Dendritic cell treated with granulocyte-macrophage colony-stimulating factor and Interleukin-4, amounts not matched to agents 40 ng/mL and 50 ng/mL, for 4 days (primary cell): ENCODE data around the gene SUPT20HL2.
"Not testable (repeated sequence)": the region's sequence is repeated elsewhere in the genome, so short reads cannot be mapped to it uniquely, and the experiment has no call there.

Source experiments
- H3K27ac Mint-ChIP-seq: one replicate; pipeline ENCODE4 v1.8.0; 2022; ENCODE audit warnings: mild to moderate bottlenecking, mixed read lengths
- H3K27me3 Mint-ChIP-seq: one replicate; pipeline ENCODE4 v1.8.0; 2022; ENCODE audit warnings: mild to moderate bottlenecking, mixed read lengths
- H3K36me3 Mint-ChIP-seq: one replicate; pipeline ENCODE4 v1.8.0; 2022; ENCODE audit warnings: low read depth, mixed read lengths
- H3K4me1 Mint-ChIP-seq: one replicate; pipeline ENCODE4 v1.8.0; 2022; ENCODE audit warnings: low read depth, mixed read lengths
- H3K4me3 Mint-ChIP-seq: one replicate; pipeline ENCODE4 v1.8.0; 2022; ENCODE audit warnings: mild to moderate bottlenecking, moderate library complexity, mixed read lengths
- H3K9me3 Mint-ChIP-seq: one replicate; pipeline ENCODE4 v1.8.0; 2022; ENCODE audit warnings: mixed read lengths
- intact Hi-C: fragments of 100-400 bp; cut with micrococcal nuclease; formaldehyde crosslinking; loops from one replicate; pipeline ENCODE4 v1.15.0; 2022

SUPT20HL2 gene

GRCh38 chrX:24325231-24325630 lies 11.4 kb upstream of the SUPT20HL2 start:
- Mint-ChIP-seq H3K4me1 (no peaks in the 10 kb centered on the region), H3K4me3 (no peak overlapping the region), H3K36me3 (no peaks in the 10 kb centered on the region), H3K27ac (no peak overlapping the region), H3K9me3 (no peaks in the 10 kb centered on the region), H3K27me3 (peaks cover 2% of the 10 kb centered on the region)
- intact Hi-C loops = no loop called here

DNA sequence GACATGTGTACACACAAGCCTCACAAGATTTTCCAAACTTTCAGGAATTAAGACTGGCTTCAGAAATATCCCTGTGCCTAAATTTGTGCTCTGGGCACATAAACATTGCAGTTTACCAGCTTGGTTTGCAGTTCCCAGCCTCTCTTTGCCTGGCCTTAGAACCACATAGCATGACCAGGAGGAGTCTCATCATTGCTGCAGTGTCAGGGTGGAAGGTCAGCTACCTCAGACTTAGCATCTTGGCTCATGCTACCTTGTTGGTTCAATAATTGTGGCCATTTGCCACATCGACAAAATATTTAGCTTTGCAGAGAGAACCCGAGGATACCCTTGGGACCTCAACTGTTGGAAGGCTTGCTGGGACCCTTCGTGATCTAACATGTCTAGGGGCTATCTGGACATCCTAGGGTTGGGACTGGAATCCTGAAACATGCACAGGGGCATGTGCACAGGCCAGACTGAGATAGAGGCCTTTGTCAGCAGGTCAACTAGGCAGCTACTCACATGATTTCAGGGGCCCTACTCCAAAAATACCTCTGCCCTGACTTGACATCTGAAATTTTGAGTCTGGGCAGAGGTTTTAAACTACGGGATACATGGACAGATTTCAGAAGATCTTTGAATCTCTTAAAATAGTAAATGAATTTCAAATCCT lies 8.0 kb upstream of the SUPT20HL2 start:
- H3K27ac Mint-ChIP-seq = no peak overlapping the region
- H3K4me1 Mint-ChIP-seq = no peaks in the 10 kb centered on the region
- no peaks in the 10 kb centered on the region for H3K9me3 Mint-ChIP-seq
- H3K36me3 Mint-ChIP-seq = no peaks in the 10 kb centered on the region
- H3K4me3 Mint-ChIP-seq = no peak overlapping the region
- peaks cover 1% of the 10 kb centered on the region for H3K27me3 Mint-ChIP-seq
- intact Hi-C loops = no loop called here

- intact Hi-C loops = no loop called here
- Mint-ChIP-seq H3K4me1 (no peaks in the 10 kb centered on the region), H3K27me3 (peaks cover 2% of the 10 kb centered on the region), H3K27ac (no peak overlapping the region), H3K36me3 (no peaks in the 10 kb centered on the region), H3K4me3 (no peak overlapping the region), H3K9me3 (no peaks in the 10 kb centered on the region)
Observed at GRCh38 chrX:24317567-24317966, 3.7 kb upstream of the SUPT20HL2 start.

DNA sequence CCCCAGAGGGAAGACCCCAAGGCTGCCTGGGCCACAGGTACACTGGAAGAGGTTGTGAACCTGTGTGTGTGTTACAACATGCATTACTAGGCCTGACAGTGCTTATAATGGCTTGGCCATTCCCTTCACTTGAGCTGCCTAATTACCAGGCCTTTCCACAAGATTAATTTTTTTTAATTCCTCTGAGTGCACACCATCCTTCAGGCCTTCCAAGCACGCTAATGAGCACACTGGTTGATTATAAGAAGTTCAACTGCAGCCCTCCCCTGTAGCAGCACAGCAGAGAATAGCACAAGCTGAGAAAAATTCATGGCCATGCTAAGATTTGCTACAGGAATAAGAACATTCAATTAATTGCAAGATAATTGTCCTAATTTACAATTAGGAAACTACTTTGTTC lies 2.2 kb upstream of the SUPT20HL2 start:
- Mint-ChIP-seq H3K27me3 (peaks cover 2% of the 10 kb centered on the region), H3K36me3 (no peaks in the 10 kb centered on the region), H3K4me1 (no peaks in the 10 kb centered on the region), H3K9me3 (no peaks in the 10 kb centered on the region), H3K4me3 (no peak overlapping the region), H3K27ac (no peak overlapping the region)
- intact Hi-C loops = no loop called here

GRCh38 chrX:24312249-24312607 lies 1.6 kb downstream of the SUPT20HL2 start:
- H3K36me3 Mint-ChIP-seq, H3K4me3 Mint-ChIP-seq, H3K9me3 Mint-ChIP-seq, H3K27ac Mint-ChIP-seq, intact Hi-C loops, H3K4me1 Mint-ChIP-seq, H3K27me3 Mint-ChIP-seq: not testable (repeated sequence)

DNA sequence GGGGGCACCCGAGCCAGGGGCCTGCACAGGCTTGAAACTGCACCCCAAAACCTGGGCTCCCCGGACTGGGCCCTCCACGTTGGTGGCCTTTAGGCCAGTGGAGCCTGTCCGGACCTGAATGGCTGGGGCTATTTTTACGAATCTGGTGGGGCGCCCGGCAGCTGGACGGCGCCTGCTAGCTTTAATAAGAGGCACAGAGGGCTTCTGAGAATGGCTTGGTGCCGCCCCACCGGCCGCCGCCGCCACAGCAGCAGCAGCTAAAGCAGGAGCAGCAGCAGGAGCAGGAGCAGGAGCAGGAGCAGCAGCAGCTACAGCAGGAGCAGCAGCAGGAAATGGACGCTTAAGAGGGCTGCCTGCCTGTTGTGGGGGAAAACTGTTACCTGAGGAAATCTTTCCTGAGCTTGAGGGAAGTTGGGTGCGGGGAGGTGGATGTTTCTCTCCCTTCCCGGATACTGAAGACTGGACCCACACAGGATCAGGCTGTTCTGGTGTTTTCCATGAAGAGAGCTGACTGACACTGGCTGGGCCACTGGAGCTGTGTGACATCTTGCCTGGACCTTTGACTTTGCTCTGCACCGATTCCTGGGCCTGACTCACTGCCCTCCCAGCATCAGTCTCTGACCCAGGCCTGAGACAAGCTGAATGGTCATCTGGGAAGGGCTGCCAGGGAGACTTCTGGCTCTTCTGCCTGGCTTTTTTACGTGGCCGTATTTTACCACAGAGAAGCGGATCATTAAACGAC lies 2.2 kb downstream of the SUPT20HL2 start:
- intact Hi-C loops, H3K36me3 Mint-ChIP-seq, H3K27me3 Mint-ChIP-seq, H3K4me3 Mint-ChIP-seq, H3K4me1 Mint-ChIP-seq, H3K9me3 Mint-ChIP-seq, H3K27ac Mint-ChIP-seq: not testable (repeated sequence)

DNA sequence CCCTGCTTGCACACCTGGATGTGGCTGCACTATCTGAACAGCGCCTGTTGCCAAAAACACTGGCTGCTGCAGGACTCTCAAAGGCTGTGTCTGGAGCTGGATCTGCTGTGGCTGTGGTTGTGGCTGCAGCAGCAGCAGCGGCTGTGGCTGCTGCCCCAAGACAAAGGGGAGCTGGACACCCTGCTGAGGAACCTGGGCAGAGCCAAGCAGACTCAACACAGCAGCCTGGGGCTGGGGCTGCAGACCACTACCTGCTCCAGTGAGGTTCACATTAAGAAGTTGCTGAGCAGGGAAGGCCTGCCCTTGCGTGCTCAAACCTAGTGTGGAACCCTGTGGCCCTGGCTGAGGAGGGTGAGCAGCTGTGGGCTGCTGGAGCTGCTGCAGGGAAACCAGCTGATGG lies 3.0 kb downstream of the SUPT20HL2 start:
- H3K4me1 Mint-ChIP-seq, H3K36me3 Mint-ChIP-seq, H3K27me3 Mint-ChIP-seq, H3K4me3 Mint-ChIP-seq, H3K9me3 Mint-ChIP-seq, intact Hi-C loops, H3K27ac Mint-ChIP-seq: not testable (repeated sequence)

- H3K27ac Mint-ChIP-seq, H3K4me1 Mint-ChIP-seq, intact Hi-C loops, H3K4me3 Mint-ChIP-seq, H3K36me3 Mint-ChIP-seq, H3K9me3 Mint-ChIP-seq, H3K27me3 Mint-ChIP-seq: not testable (repeated sequence)
Observed at GRCh38 chrX:24309580-24310374, 4.1 kb downstream of the SUPT20HL2 start.

- H3K4me3 Mint-ChIP-seq, H3K27ac Mint-ChIP-seq, intact Hi-C loops, H3K9me3 Mint-ChIP-seq, H3K27me3 Mint-ChIP-seq, H3K36me3 Mint-ChIP-seq, H3K4me1 Mint-ChIP-seq: not testable (repeated sequence)
Observed at GRCh38 chrX:24308803-24309202, 5.1 kb downstream of the SUPT20HL2 start.

DNA sequence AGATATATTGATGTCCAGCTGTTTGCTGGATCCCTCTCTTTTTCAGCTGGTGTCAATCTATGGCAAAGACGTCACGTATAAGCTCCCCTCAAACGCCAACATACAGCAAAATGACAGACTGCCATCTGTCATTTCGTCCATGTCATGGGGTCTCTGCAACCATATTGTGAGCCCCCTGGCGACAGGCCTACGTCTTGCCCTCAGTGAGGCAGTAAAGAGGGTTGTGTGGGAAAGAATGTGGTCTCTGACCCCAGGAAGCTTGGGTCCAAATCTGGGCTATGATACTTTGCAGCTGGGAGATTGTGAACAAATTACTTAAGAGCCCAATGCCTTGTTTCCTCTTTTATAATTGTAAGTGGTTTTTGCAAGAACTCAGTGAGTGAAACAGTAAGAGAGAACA lies 7.4 kb downstream of the SUPT20HL2 start:
- Mint-ChIP-seq H3K4me3 (no peak overlapping the region), H3K4me1 (no peaks in the 10 kb centered on the region), H3K27ac (no peak overlapping the region), H3K36me3 (no peaks in the 10 kb centered on the region), H3K9me3 (no peaks in the 10 kb centered on the region), H3K27me3 (no peaks in the 10 kb centered on the region)
- intact Hi-C loops = no loop called here

GRCh38 chrX:24305905-24306304 lies 8.0 kb downstream of the SUPT20HL2 start:
- no peaks in the 10 kb centered on the region for H3K27me3 Mint-ChIP-seq
- H3K36me3 Mint-ChIP-seq = no peaks in the 10 kb centered on the region
- no peak overlapping the region for H3K4me3 Mint-ChIP-seq
- H3K9me3 Mint-ChIP-seq = no peaks in the 10 kb centered on the region
- no peak overlapping the region for H3K27ac Mint-ChIP-seq
- intact Hi-C loops = no loop called here
- H3K4me1 Mint-ChIP-seq = no peaks in the 10 kb centered on the region

- intact Hi-C loops = no loop called here
- no peaks in the 10 kb centered on the region for H3K27me3 Mint-ChIP-seq
- H3K36me3 Mint-ChIP-seq = no peaks in the 10 kb centered on the region
- no peaks in the 10 kb centered on the region for H3K9me3 Mint-ChIP-seq
- H3K4me3 Mint-ChIP-seq = no peak overlapping the region
- no peak overlapping the region for H3K27ac Mint-ChIP-seq
- no peaks in the 10 kb centered on the region for H3K4me1 Mint-ChIP-seq
Observed at GRCh38 chrX:24301806-24302205, 12.1 kb downstream of the SUPT20HL2 start.

DNA sequence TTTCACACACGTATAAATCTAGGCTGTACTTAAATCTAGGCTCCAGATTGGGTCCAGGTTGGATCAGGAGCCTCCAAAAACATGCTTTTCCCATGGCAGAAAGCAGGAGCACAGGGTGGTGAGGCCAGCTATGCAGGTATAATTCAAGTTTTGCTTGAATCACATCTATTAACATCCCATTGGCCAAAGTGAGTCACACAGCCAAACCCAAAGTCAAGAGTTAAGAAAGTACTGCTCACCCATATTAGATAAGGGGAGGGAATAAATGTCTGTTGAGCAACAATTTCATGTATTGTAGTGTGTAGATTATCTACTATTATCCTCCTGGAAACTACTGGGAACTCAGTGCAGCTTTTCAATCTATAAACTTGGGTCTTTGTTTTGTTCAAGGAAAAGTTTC lies 12.8 kb downstream of the SUPT20HL2 start:
- no peaks in the 10 kb centered on the region for H3K27me3 Mint-ChIP-seq
- no peak overlapping the region for H3K27ac Mint-ChIP-seq
- intact Hi-C loops = no loop called here
- no peaks in the 10 kb centered on the region for H3K4me1 Mint-ChIP-seq
- no peak overlapping the region for H3K4me3 Mint-ChIP-seq
- H3K9me3 Mint-ChIP-seq = no peaks in the 10 kb centered on the region
- no peaks in the 10 kb centered on the region for H3K36me3 Mint-ChIP-seq

DNA sequence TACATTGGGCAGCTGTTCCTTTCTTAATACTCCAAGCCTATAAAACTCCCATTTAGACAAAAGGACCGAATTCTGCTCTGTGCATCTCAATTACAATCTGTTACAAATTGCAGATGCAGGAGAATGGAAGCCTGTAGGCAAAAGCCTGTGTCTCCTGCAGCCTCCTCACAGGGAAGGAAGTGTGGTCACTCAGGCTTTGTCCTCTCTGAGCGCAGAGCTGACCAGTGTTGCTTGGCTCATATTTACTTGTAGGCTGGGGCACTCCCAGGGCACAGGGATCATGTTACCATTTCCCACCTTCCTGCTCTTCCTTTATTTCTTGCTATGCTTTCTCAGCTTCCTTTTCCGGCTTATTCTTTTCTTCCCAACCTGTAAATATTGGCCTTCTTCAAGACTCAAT lies 15.7 kb downstream of the SUPT20HL2 start:
- no peak overlapping the region for H3K4me3 Mint-ChIP-seq
- H3K4me1 Mint-ChIP-seq = no peaks in the 10 kb centered on the region
- H3K27me3 Mint-ChIP-seq = no peaks in the 10 kb centered on the region
- intact Hi-C loops = no loop called here
- no peaks in the 10 kb centered on the region for H3K9me3 Mint-ChIP-seq
- H3K36me3 Mint-ChIP-seq = no peaks in the 10 kb centered on the region
- no peak overlapping the region for H3K27ac Mint-ChIP-seq
